CD4-positive, alpha-beta T cell (primary cell): ENCODE data around the gene GDNF. TPM values are rescaled to one million over a fixed set of nuclear protein-coding genes. Genes with fewer than 3 reads are reported as not detected.

Experiments used
- ATAC-seq: fragments of 200-7000 bp; cut with Tn5 transposase; one replicate; pipeline ENCODE4 v1.10.0; 2022; ENCODE audit warnings: mild to moderate bottlenecking; ENCODE audit not compliant: poor library complexity
- CTCF ChIA-PET: fragments of 350-600 bp; sonication (Branson Sonifier 250); formaldehyde crosslinking; loops from one replicate; lab custom pipeline; 2021; ENCODE audit warnings: antibody characterized with exemption, inconsistent platforms; lab: Charles Lee
- POLR2A ChIA-PET: fragments of 350-600 bp; sonication (Branson Sonifier 250); formaldehyde crosslinking; loops from one replicate; lab custom pipeline; 2021; ENCODE audit warnings: antibody characterized with exemption, inconsistent platforms; lab: Charles Lee
- DNase-seq, 14 experiments: peaks; one replicate each; pipeline ENCODE4 v3.0.0-alpha.2; 2013 to 2020; ENCODE audit warnings: mixed read lengths in 2 of 14
- H3K27ac ChIP-seq, 2 donors: one replicate each; pipeline versions ENCODE4 v1.5.1 to v1.7.0; 2013; ENCODE audit warnings: low read length in 2 of 2, low read depth in 1 of 2, mild to moderate bottlenecking in 1 of 2
- H3K27me3 ChIP-seq, 2 experiments: 1 replicate in 1 of 2; 2 replicates in 1 of 2; pipeline versions ENCODE4 v1.6.1 to v1.7.0; 2013; ENCODE audit warnings: low read length in 2 of 2, control low read depth in 1 of 2, mild to moderate bottlenecking in 1 of 2, moderate library complexity in 1 of 2; ENCODE audit not compliant: insufficient read depth in 2 of 2, control insufficient read depth in 1 of 2
- H3K36me3 ChIP-seq: one replicate; pipeline ENCODE4 v1.6.1; 2013; ENCODE audit warnings: low read length, control low read depth; ENCODE audit not compliant: insufficient read depth
- H3K4me1 ChIP-seq: one replicate; pipeline ENCODE4 v1.6.1; 2013; ENCODE audit warnings: low read length, control low read depth; ENCODE audit not compliant: insufficient read depth
- H3K4me3 ChIP-seq: one replicate; pipeline ENCODE4 v1.5.1; 2013; ENCODE audit warnings: mild to moderate bottlenecking, low read length, moderate library complexity
- H3K9me3 ChIP-seq, 2 experiments: 1 replicate in 1 of 2; 2 replicates in 1 of 2; pipeline versions ENCODE4 v1.6.1 to v1.7.0; 2013; ENCODE audit warnings: low read length in 2 of 2, mild to moderate bottlenecking in 2 of 2, control low read depth in 1 of 2, moderate library complexity in 1 of 2; ENCODE audit not compliant: control insufficient read depth in 1 of 2, insufficient read depth in 1 of 2
- H3K27ac Mint-ChIP-seq: one replicate; pipeline ENCODE4 v1.8.0; 2020; ENCODE audit warnings: mixed read lengths
- H3K27me3 Mint-ChIP-seq: one replicate; pipeline ENCODE4 v1.8.0; 2021; ENCODE audit warnings: mixed read lengths
- H3K36me3 Mint-ChIP-seq: one replicate; pipeline ENCODE4 v1.8.0; 2021; ENCODE audit warnings: low read depth, mixed read lengths
- H3K4me1 Mint-ChIP-seq: one replicate; pipeline ENCODE4 v1.8.0; 2021; ENCODE audit warnings: low read depth, mixed read lengths
- H3K4me3 Mint-ChIP-seq: one replicate; pipeline ENCODE4 v1.8.0; 2020; ENCODE audit warnings: mild to moderate bottlenecking, mixed read lengths
- H3K9me3 Mint-ChIP-seq: one replicate; pipeline ENCODE4 v1.8.0; 2020; ENCODE audit warnings: mixed read lengths
- CTCF ChIP-seq: fragments of 200-600 bp; IDR thresholded peaks from one replicate; pipeline ENCODE4 v1.8.0; 2022; ENCODE audit warnings: antibody characterized with exemption, mild to moderate bottlenecking
- intact Hi-C, 2 experiments: fragments of 100-400 bp; cut with DNase I in 1 of 2; cut with micrococcal nuclease in 1 of 2; formaldehyde crosslinking; loops; one replicate each; pipeline versions ENCODE4 v1.15.1 to v1.9.0; 2023 to 2025; cut with DNase I, micrococcal nuclease
- total RNA-seq, 174 experiments: library from RNA in 2 of 174; stranded (reverse) in 2 of 174; gene quantifications; one replicate each; pipeline ENCODE4 v1.2.3 and lab custom pipeline; 2021 to 2026

The GDNF gene
- total RNA-seq, 2 experiments from 2014 or later = not detected

- POLR2A ChIA-PET = no interaction called here
- peaks cover 0 to 2% of the 10 kb centered on the region in 2 experiments for H3K9me3 ChIP-seq
- Mint-ChIP-seq H3K27ac (no peak overlapping the region), H3K9me3 (no peaks in the 10 kb centered on the region), H3K27me3 (peaks cover 58% of the 10 kb centered on the region), H3K4me1 (no peaks in the 10 kb centered on the region), H3K4me3 (no peak overlapping the region), H3K36me3 (no peaks in the 10 kb centered on the region)
- intact Hi-C loops = no loop called here
- H3K4me3 ChIP-seq = no peak overlapping the region
- no peak for ATAC-seq
- H3K27ac ChIP-seq = no peak overlapping the region
- DNase-seq = no peak
- H3K36me3 ChIP-seq = no peaks in the 10 kb centered on the region
- H3K27me3 ChIP-seq = peaks cover 4 to 24% of the 10 kb centered on the region in 2 experiments
- no peaks in the 10 kb centered on the region for H3K4me1 ChIP-seq
- no peak for TF ChIP-seq CTCF
- CTCF ChIA-PET = no interaction called here
These were observed 7.0 kb upstream of the GDNF start for GRCh38 chr5:37846786-37847310.

GRCh38 chr5:37844009-37844408 lies 4.2 kb upstream of the GDNF start:
- ChIA-PET POLR2A (no interaction called here), CTCF (no interaction called here)
- Mint-ChIP-seq H3K36me3 (no peaks in the 10 kb centered on the region), H3K9me3 (no peaks in the 10 kb centered on the region), H3K27ac (no peak overlapping the region), H3K4me1 (no peaks in the 10 kb centered on the region), H3K27me3 (peaks cover 67% of the 10 kb centered on the region), H3K4me3 (no peak overlapping the region)
- DNase-seq (no peak), ATAC-seq (no peak)
- Histone ChIP-seq H3K27me3 (peaks cover 14 to 46% of the 10 kb centered on the region in 2 experiments), H3K36me3 (no peaks in the 10 kb centered on the region), H3K27ac (no peak overlapping the region), H3K4me1 (no peaks in the 10 kb centered on the region), H3K4me3 (no peak overlapping the region), H3K9me3 (peaks cover 0 to 8% of the 10 kb centered on the region in 2 experiments)
- TF ChIP-seq CTCF = no peak
- intact Hi-C loops = no loop called here

- peaks cover 0 to 20% of the 10 kb centered on the region in 2 experiments for H3K9me3 ChIP-seq
- no peak for TF ChIP-seq CTCF
- Mint-ChIP-seq H3K27ac (no peak overlapping the region), H3K27me3 (peaks cover 74% of the 10 kb centered on the region), H3K9me3 (no peaks in the 10 kb centered on the region), H3K4me3 (no peak overlapping the region), H3K36me3 (no peaks in the 10 kb centered on the region), H3K4me1 (peaks cover 15% of the 10 kb centered on the region)
- no peak overlapping the region for H3K27ac ChIP-seq
- DNase-seq = no peak
- peaks cover 34 to 66% of the 10 kb centered on the region in 2 experiments for H3K27me3 ChIP-seq
- CTCF ChIA-PET = no interaction called here
- H3K36me3 ChIP-seq = no peaks in the 10 kb centered on the region
- intact Hi-C loops = no loop called here
- POLR2A ChIA-PET = no interaction called here
- H3K4me1 ChIP-seq = peaks cover 15% of the 10 kb centered on the region
- no peak overlapping the region for H3K4me3 ChIP-seq
- ATAC-seq = no peak
These were observed 2.2 kb upstream of the GDNF start for GRCh38 chr5:37842048-37842447.
